CD14-positive monocyte (primary cell): ENCODE measurements around the gene FKBP11. TPM values are rescaled to one million over a fixed set of nuclear protein-coding genes. Genes with fewer than 3 reads are reported as not detected.

Experiments
- DNase-seq, 3 donors: peaks; one replicate each; pipeline ENCODE4 v3.0.0-alpha.2; 2011 to 2022
- H2AFZ ChIP-seq: 2 replicates; pipeline ENCODE4 v1.6.0; 2012; ENCODE audit warnings: mild to moderate bottlenecking, low read depth, low read length, inconsistent platforms; ENCODE audit not compliant: insufficient read depth, poor library complexity, severe bottlenecking
- H3K27ac ChIP-seq, 2 donors: 1 replicate in 1 of 2; 2 replicates in 1 of 2; pipeline ENCODE4 v1.5.1; 2012 to 2013; ENCODE audit warnings: low read length in 2 of 2, control low read depth in 1 of 2, inconsistent platforms in 1 of 2, low read depth in 1 of 2, mild to moderate bottlenecking in 1 of 2
- H3K27me3 ChIP-seq, 2 donors: one replicate each; pipeline versions ENCODE4 v1.6.0 to v1.6.1; 2011 to 2013; ENCODE audit warnings: low read length in 2 of 2; ENCODE audit not compliant: control insufficient read depth in 2 of 2, insufficient read depth in 2 of 2
- H3K36me3 ChIP-seq, 2 donors: replicated peaks in 1 of 2; 1 replicate in 1 of 2; 2 replicates in 1 of 2; pipeline versions ENCODE4 v1.5.1 to v1.6.1; 2012 to 2013; ENCODE audit warnings: low read length in 2 of 2, control low read depth in 1 of 2, inconsistent platforms in 1 of 2, mild to moderate bottlenecking in 1 of 2; ENCODE audit not compliant: insufficient read depth in 2 of 2, control insufficient read depth in 1 of 2
- H3K4me1 ChIP-seq, 2 donors: 1 replicate in 1 of 2; 2 replicates in 1 of 2; pipeline versions ENCODE4 v1.5.1 to v1.6.1; 2012 to 2013; ENCODE audit warnings: low read length in 2 of 2, control low read depth in 1 of 2, inconsistent platforms in 1 of 2, mild to moderate bottlenecking in 1 of 2, moderate library complexity in 1 of 2; ENCODE audit not compliant: insufficient read depth in 2 of 2, control insufficient read depth in 1 of 2
- H3K4me2 ChIP-seq: replicated peaks from 2 replicates; pipeline ENCODE3; 2012; ENCODE audit warnings: low read length, moderate library complexity, mild to moderate bottlenecking; ENCODE audit not compliant: poor library complexity, severe bottlenecking; ENCODE audit errors: extremely low read depth
- H3K4me3 ChIP-seq, 3 experiments: fragments of 200-600 bp in 1 of 3; sonication (generic) in 1 of 3; replicated peaks in 1 of 3; 1 replicate in 2 of 3; 2 replicates in 1 of 3; pipeline ENCODE4 v1.5.1; 2011 to 2013; ENCODE audit warnings: low read length in 3 of 3, mild to moderate bottlenecking in 3 of 3, control low read depth in 2 of 3, low read depth in 2 of 3, inconsistent platforms in 1 of 3, moderate library complexity in 1 of 3
- H3K79me2 ChIP-seq: 2 replicates; pipeline ENCODE4 v1.6.0; 2012; ENCODE audit warnings: mild to moderate bottlenecking, control low read depth, inconsistent platforms, low read length, moderate library complexity; ENCODE audit not compliant: insufficient read depth
- H3K9ac ChIP-seq: 2 replicates; pipeline ENCODE4 v1.6.0; 2017; ENCODE audit warnings: low read length, mild to moderate bottlenecking; ENCODE audit not compliant: insufficient read depth, poor library complexity, severe bottlenecking
- H3K9me3 ChIP-seq, 2 donors: replicated peaks in 1 of 2; 1 replicate in 1 of 2; 2 replicates in 1 of 2; pipeline versions ENCODE4 v1.5.1 to v1.6.1; 2012 to 2013; ENCODE audit warnings: low read length in 2 of 2, control low read depth in 1 of 2; ENCODE audit not compliant: control insufficient read depth in 1 of 2, insufficient read depth in 1 of 2
- H4K20me1 ChIP-seq: 2 replicates; pipeline ENCODE4 v1.6.0; 2012; ENCODE audit warnings: mild to moderate bottlenecking, low read length, control low read depth, moderate library complexity; ENCODE audit not compliant: insufficient read depth
- H3K27ac Mint-ChIP-seq, 7 donors: one replicate each; pipeline ENCODE4 v1.8.0; 2020; ENCODE audit warnings: mild to moderate bottlenecking in 7 of 7, mixed read lengths in 7 of 7, moderate library complexity in 6 of 7, inconsistent platforms in 2 of 7
- H3K27me3 Mint-ChIP-seq, 3 donors: one replicate each; pipeline ENCODE4 v1.8.0; 2021 to 2022; ENCODE audit warnings: low read depth in 3 of 3, mild to moderate bottlenecking in 3 of 3, mixed read lengths in 3 of 3, moderate library complexity in 3 of 3, inconsistent platforms in 1 of 3
- H3K36me3 Mint-ChIP-seq, 2 donors: one replicate each; pipeline ENCODE4 v1.8.0; 2020; ENCODE audit warnings: mixed read lengths in 2 of 2, inconsistent platforms in 1 of 2, mild to moderate bottlenecking in 1 of 2
- H3K4me1 Mint-ChIP-seq: one replicate; pipeline ENCODE4 v1.8.0; 2020; ENCODE audit warnings: mild to moderate bottlenecking, mixed read lengths
- H3K4me3 Mint-ChIP-seq, 2 donors: one replicate each; pipeline ENCODE4 v1.8.0; 2020; ENCODE audit warnings: mild to moderate bottlenecking in 2 of 2, mixed read lengths in 2 of 2, moderate library complexity in 1 of 2
- H3K9me3 Mint-ChIP-seq, 7 donors: one replicate each; pipeline ENCODE4 v1.8.0; 2020 to 2022; ENCODE audit warnings: mixed read lengths in 7 of 7, mild to moderate bottlenecking in 6 of 7, moderate library complexity in 6 of 7, inconsistent platforms in 2 of 7
- CTCF ChIP-seq: fragments of 200-600 bp; IDR thresholded peaks from one replicate; pipeline ENCODE4 v1.8.0; 2022; ENCODE audit warnings: antibody characterized with exemption, mild to moderate bottlenecking
- WGBS: methylation state at CpG from one replicate; pipeline ENCODE4 v1.1.5; 2013; ENCODE audit warnings: missing lambda C conversion rate; ENCODE audit not compliant: insufficient coverage; 5-methylcytosine and 5-hydroxymethylcytosine counted together
- intact Hi-C, 2 donors: fragments of 100-400 bp; cut with micrococcal nuclease; formaldehyde crosslinking; loops; one replicate each; pipeline versions ENCODE4 v1.15.0 to v1.15.1; 2023
- polyA plus RNA-seq, 3 donors: library from polyadenylated mRNA; depleted of rRNA in 1 of 3; unstranded in 2 of 3; stranded (reverse) in 1 of 3; fragments of 300-500 nt in 2 of 3; fragments of >200 nt in 1 of 3; fragmentation: Illumina TruSeq in 2 of 3; gene quantifications; 1 replicate in 2 of 3; 2 replicates in 1 of 3; pipeline ENCODE4 v1.2.3, GENCODE V29; 2012 to 2021

FKBP11 gene
- polyA plus RNA-seq, 3 donors, result 1.5 to 15.2 (median 2.2) TPM

- WGBS, result 87% methylated on average over 5 of the region's 6 CpGs
- DNase-seq, result no peak
- peaks cover 96% of the 10 kb centered on the region for H3K79me2 ChIP-seq
Measured at GRCh38 chr12:48946943-48947342, 21.7 kb upstream of the FKBP11 start.

GRCh38 chr12:48946205-48946604, 20.9 kb upstream of the FKBP11 start:
- no peak for TF ChIP-seq CTCF
- Mint-ChIP-seq H3K27ac (no peak overlapping the region), H3K4me3 (no peak overlapping the region), H3K27me3 (no peaks in the 10 kb centered on the region), H3K4me1 (peaks cover 10% of the 10 kb centered on the region), H3K36me3 (peaks cover 39 to 60% of the 10 kb centered on the region in 2 donors), H3K9me3 (peaks cover 0 to 2% (median 0%) of the 10 kb centered on the region in 7 donors)
- Histone ChIP-seq H3K9me3 (no peaks in the 10 kb centered on the region), H3K4me1 (peaks cover under 1% of the 10 kb centered on the region in 2 donors), H3K27ac (no peak overlapping the region), H3K27me3 (no peaks in the 10 kb centered on the region), H3K9ac (no peak overlapping the region), H3K4me3 (no peak overlapping the region), H3K79me2 (peaks cover 89% of the 10 kb centered on the region), H3K36me3 (peaks cover 11 to 72% of the 10 kb centered on the region in 2 donors), H2AFZ (no peak overlapping the region), H4K20me1 (peaks cover 96% of the 10 kb centered on the region), H3K4me2 (no peak overlapping the region)
- intact Hi-C loops, result no loop called here
- DNase-seq, result no peak

More at GRCh38 chr12:48946943-48947342, 21.7 kb upstream of the FKBP11 start:
- H3K4me2 ChIP-seq, result no peak overlapping the region
- Mint-ChIP-seq H3K27me3 (no peaks in the 10 kb centered on the region), H3K36me3 (peaks cover 39 to 60% of the 10 kb centered on the region in 2 donors), H3K4me3 (no peak overlapping the region), H3K27ac (peak overlapping the region in 3 of 7 donors; percentile 15 to 73 (median 32)), H3K9me3 (peaks cover 0 to 2% (median 0%) of the 10 kb centered on the region in 7 donors), H3K4me1 (peaks cover 8% of the 10 kb centered on the region)
- H3K27ac ChIP-seq, result no peak overlapping the region
- intact Hi-C loops, result no loop called here
- no peaks in the 10 kb centered on the region for H3K27me3 ChIP-seq
- no peaks in the 10 kb centered on the region for H3K4me1 ChIP-seq
- no peak overlapping the region for H3K4me3 ChIP-seq
- no peaks in the 10 kb centered on the region for H3K9me3 ChIP-seq
- H2AFZ ChIP-seq, result no peak overlapping the region
- no peak overlapping the region for H3K9ac ChIP-seq
- peaks cover 10 to 66% of the 10 kb centered on the region in 2 donors for H3K36me3 ChIP-seq
- TF ChIP-seq CTCF, result no peak
- peaks cover 96% of the 10 kb centered on the region for H4K20me1 ChIP-seq
